GM18951 (cell line): Measurements from ENCODE around the gene TNS3.

Experiments
- POLR2A ChIP-seq: IDR thresholded peaks from 4 replicates; pipeline ENCODE4 v1.6.1; 2011; ENCODE audit warnings: mild to moderate bottlenecking; ENCODE audit not compliant: insufficient read length, insufficient read depth; ENCODE audit errors: extremely low read depth
- in situ Hi-C: fragments of 300-500 bp; cut with MboI; formaldehyde crosslinking; loops from one replicate; pipeline ENCODE4 v1.12.0; 2022; ENCODE audit warnings: low sequenced_read_pairs, mixed read lengths, inconsistent platforms; ENCODE audit not compliant: unreplicated experiment

TNS3 gene

GRCh38 chr7:47517821-47518480, 64.0 kb downstream of the TNS3 start:
- in situ Hi-C loops: no loop called here
- TF ChIP-seq POLR2A: no peak

GRCh38 chr7:47516985-47517600, 64.8 kb downstream of the TNS3 start:
- TF ChIP-seq POLR2A: no peak
- in situ Hi-C loops: no loop called here

GRCh38 chr7:47516386-47516785, 65.5 kb downstream of the TNS3 start:
- TF ChIP-seq POLR2A: no peak
- in situ Hi-C loops: no loop called here

- in situ Hi-C loops: no loop called here
- no peak for TF ChIP-seq POLR2A
Observed at GRCh38 chr7:47515305-47515834, 66.5 kb downstream of the TNS3 start.

- no peak for TF ChIP-seq POLR2A
- in situ Hi-C loops: no loop called here
Observed at GRCh38 chr7:47514818-47515217, 67.1 kb downstream of the TNS3 start.

GRCh38 chr7:47514367-47514766, 67.5 kb downstream of the TNS3 start:
- in situ Hi-C loops: no loop called here

GRCh38 chr7:47513741-47514241, 68.1 kb downstream of the TNS3 start:
- in situ Hi-C loops: no loop called here
- TF ChIP-seq POLR2A: no peak

More at GRCh38 chr7:47514367-47514766, 67.5 kb downstream of the TNS3 start:
- TF ChIP-seq POLR2A: no peak

- in situ Hi-C loops: no loop called here
- TF ChIP-seq POLR2A: no peak
Observed at GRCh38 chr7:47512481-47513176, 69.3 kb downstream of the TNS3 start.

- in situ Hi-C loops: no loop called here
- no peak for TF ChIP-seq POLR2A
Observed at GRCh38 chr7:47511699-47512370, 70.1 kb downstream of the TNS3 start.

GRCh38 chr7:47510786-47511185, 71.1 kb downstream of the TNS3 start:
- no peak for TF ChIP-seq POLR2A
- in situ Hi-C loops: no loop called here

- TF ChIP-seq POLR2A: no peak
- in situ Hi-C loops: no loop called here
Observed at GRCh38 chr7:47510192-47510591, 71.7 kb downstream of the TNS3 start.

GRCh38 chr7:47509571-47509970, 72.3 kb downstream of the TNS3 start:
- no peak for TF ChIP-seq POLR2A
- in situ Hi-C loops: no loop called here

GRCh38 chr7:47508389-47509380, 73.2 kb downstream of the TNS3 start:
- no peak for TF ChIP-seq POLR2A
- in situ Hi-C loops: no loop called here
